Forelimb muscle (tissue), 1 donor: ENCODE measurements around the gene POMGNT2. TPM values are rescaled to one million over a fixed set of nuclear protein-coding genes. Genes with fewer than 3 reads are reported as not detected.

Experiments
- DNase-seq: peaks from one replicate; pipeline ENCODE4 v3.0.0-alpha.2; 2013; ENCODE audit warnings: low read depth
- polyA plus RNA-seq: library from polyadenylated mRNA; unstranded; fragments of 120-200 nt; gene quantifications from one replicate; pipeline ENCODE4 v1.2.1, GENCODE V29; 2013; ENCODE audit not compliant: insufficient read length

Gene POMGNT2
- polyA plus RNA-seq, 1 donor, result 19.4 TPM

- no peak for DNase-seq
Measured at GRCh38 chr3:43043793-43044192, 62.1 kb downstream of the POMGNT2 start.

- DNase-seq, result no peak
Measured at GRCh38 chr3:43043071-43043766, 62.7 kb downstream of the POMGNT2 start.

- no peak for DNase-seq
Measured at GRCh38 chr3:43041517-43041916, 64.4 kb downstream of the POMGNT2 start.

GRCh38 chr3:43038010-43038409, 67.9 kb downstream of the POMGNT2 start:
- no peak for DNase-seq

- DNase-seq, result no peak
Measured at GRCh38 chr3:43036621-43037423, 69.1 kb downstream of the POMGNT2 start.

- DNase-seq, result no peak
Measured at GRCh38 chr3:43035801-43036365, 70.0 kb downstream of the POMGNT2 start.

- no peak for DNase-seq
Measured at GRCh38 chr3:43034911-43035310, 71.0 kb downstream of the POMGNT2 start.

- no peak for DNase-seq
Measured at GRCh38 chr3:43034200-43034599, 71.7 kb downstream of the POMGNT2 start.

GRCh38 chr3:43032646-43033628, 72.9 kb downstream of the POMGNT2 start:
- no peak for DNase-seq

GRCh38 chr3:43031889-43032545, 73.9 kb downstream of the POMGNT2 start:
- no peak for DNase-seq

GRCh38 chr3:43031485-43031884, 74.4 kb downstream of the POMGNT2 start:
- no peak for DNase-seq

GRCh38 chr3:43030162-43030935, 75.5 kb downstream of the POMGNT2 start:
- DNase-seq, result no peak

Other genes starting within 250 kb of the POMGNT2 start
- gene CYP8B1, start 230.2 kb downstream of the POMGNT2 start, polyA plus RNA-seq, result 0.09 TPM
- gene ZNF662, start 199.9 kb downstream of the POMGNT2 start, polyA plus RNA-seq, result 19.5 TPM
- gene GASK1A, start 126.8 kb downstream of the POMGNT2 start, polyA plus RNA-seq, result 4.4 TPM
- 30.4 TPM for gene SNRK, start 180.5 kb upstream of the POMGNT2 start, polyA plus RNA-seq